RWPE2 (cell line): Measurements from ENCODE around the gene IDI2.

Experiments used
- ATAC-seq: fragments of 200-7000 bp; cut with Tn5 transposase; 3 replicates; pipeline ENCODE4 v1.9.1; 2021; ENCODE audit warnings: low read depth
- DNase-seq: peaks from one replicate; pipeline ENCODE4 v3.0.0-alpha.2; 2020; ENCODE audit warnings: low spot score
- H3K27ac ChIP-seq: fragments of 450-650 bp; 2 replicates; pipeline ENCODE4 v1.5.1; 2017; ENCODE audit warnings: mild to moderate bottlenecking; ENCODE audit not compliant: poor library complexity, severe bottlenecking
- H3K27me3 ChIP-seq: fragments of 250-450 bp; sonication (Bioruptor Pico); 2 replicates; pipeline ENCODE4 v1.5.1; 2021; ENCODE audit warnings: mild to moderate bottlenecking, moderate library complexity; ENCODE audit not compliant: insufficient read depth, poor library complexity, severe bottlenecking
- H3K36me3 ChIP-seq: fragments of 250-450 bp; sonication (Bioruptor Pico); 2 replicates; pipeline ENCODE4 v1.5.1; 2020; ENCODE audit warnings: low read depth, mild to moderate bottlenecking, moderate library complexity
- H3K4me1 ChIP-seq: fragments of 250-450 bp; sonication (Bioruptor Pico); 2 replicates; pipeline ENCODE4 v1.5.1; 2021; ENCODE audit warnings: mild to moderate bottlenecking, moderate library complexity; ENCODE audit not compliant: insufficient read depth, poor library complexity, severe bottlenecking
- H3K4me3 ChIP-seq: fragments of 250-450 bp; sonication (Bioruptor Pico); 2 replicates; pipeline ENCODE4 v1.5.1; 2021; ENCODE audit warnings: mild to moderate bottlenecking, moderate library complexity; ENCODE audit not compliant: severe bottlenecking
- H3K9me3 ChIP-seq: fragments of 250-450 bp; sonication (Bioruptor Pico); 2 replicates; pipeline ENCODE4 v1.5.1; 2021; ENCODE audit warnings: mild to moderate bottlenecking, moderate library complexity; ENCODE audit not compliant: severe bottlenecking
- TF ChIP-seq, protein P1 (sequence below): fragments of 450-650 bp; IDR thresholded peaks from one replicate; pipeline ENCODE4 v1.5.1; 2017; ENCODE audit warnings: mild to moderate bottlenecking, moderate library complexity; ENCODE audit not compliant: poor library complexity, severe bottlenecking

The IDI2 gene

GRCh38 chr10:992467-992866 lies 33.2 kb downstream of the IDI2 start:
- peaks cover 4% of the 10 kb centered on the region for H3K4me1 ChIP-seq
- H3K27me3 ChIP-seq, result no peaks in the 10 kb centered on the region
- TF ChIP-seq, protein P1, sequence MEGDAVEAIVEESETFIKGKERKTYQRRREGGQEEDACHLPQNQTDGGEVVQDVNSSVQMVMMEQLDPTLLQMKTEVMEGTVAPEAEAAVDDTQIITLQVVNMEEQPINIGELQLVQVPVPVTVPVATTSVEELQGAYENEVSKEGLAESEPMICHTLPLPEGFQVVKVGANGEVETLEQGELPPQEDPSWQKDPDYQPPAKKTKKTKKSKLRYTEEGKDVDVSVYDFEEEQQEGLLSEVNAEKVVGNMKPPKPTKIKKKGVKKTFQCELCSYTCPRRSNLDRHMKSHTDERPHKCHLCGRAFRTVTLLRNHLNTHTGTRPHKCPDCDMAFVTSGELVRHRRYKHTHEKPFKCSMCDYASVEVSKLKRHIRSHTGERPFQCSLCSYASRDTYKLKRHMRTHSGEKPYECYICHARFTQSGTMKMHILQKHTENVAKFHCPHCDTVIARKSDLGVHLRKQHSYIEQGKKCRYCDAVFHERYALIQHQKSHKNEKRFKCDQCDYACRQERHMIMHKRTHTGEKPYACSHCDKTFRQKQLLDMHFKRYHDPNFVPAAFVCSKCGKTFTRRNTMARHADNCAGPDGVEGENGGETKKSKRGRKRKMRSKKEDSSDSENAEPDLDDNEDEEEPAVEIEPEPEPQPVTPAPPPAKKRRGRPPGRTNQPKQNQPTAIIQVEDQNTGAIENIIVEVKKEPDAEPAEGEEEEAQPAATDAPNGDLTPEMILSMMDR, result no peak
- DNase-seq (no peak), ATAC-seq (no peak)
- no peak overlapping the region for H3K27ac ChIP-seq
- no peak overlapping the region for H3K4me3 ChIP-seq
- no peaks in the 10 kb centered on the region for H3K9me3 ChIP-seq
- H3K36me3 ChIP-seq, result peaks cover 69% of the 10 kb centered on the region

GRCh38 chr10:990808-991207 lies 34.9 kb downstream of the IDI2 start:
- DNase-seq (no peak), ATAC-seq (no peak)
- H3K36me3 ChIP-seq, result peaks cover 53% of the 10 kb centered on the region
- TF ChIP-seq, protein P1, result no peak
- H3K4me1 ChIP-seq, result peaks cover 19% of the 10 kb centered on the region
- no peaks in the 10 kb centered on the region for H3K9me3 ChIP-seq
- no peak overlapping the region for H3K27ac ChIP-seq
- no peaks in the 10 kb centered on the region for H3K27me3 ChIP-seq
- no peak overlapping the region for H3K4me3 ChIP-seq

- ATAC-seq (no peak), DNase-seq (no peak)
- H3K9me3 ChIP-seq, result no peaks in the 10 kb centered on the region
- H3K27ac ChIP-seq, result peak overlapping the region; percentile 77
- peak overlapping the region; percentile 76 for H3K4me3 ChIP-seq
- H3K27me3 ChIP-seq, result no peaks in the 10 kb centered on the region
- peaks cover 34% of the 10 kb centered on the region for H3K36me3 ChIP-seq
- peaks cover 19% of the 10 kb centered on the region for H3K4me1 ChIP-seq
- TF ChIP-seq, protein P1, result no peak
Observed at GRCh38 chr10:988667-989545, 36.8 kb downstream of the IDI2 start.

- peak; percentile 90 for ATAC-seq
- H3K27ac ChIP-seq, result peak within 1 kb of the TSS; percentile 77
Observed at GRCh38 chr10:987870-988666, 37.6 kb downstream of the IDI2 start, which contains the start of gene GTPBP4. Gene GTPBP4 (plus strand): TSS chr10:988434. CDS start chr10:988480, 46 bp downstream.

More at GRCh38 chr10:987870-988666, 37.6 kb downstream of the IDI2 start, which contains the start of gene GTPBP4:
- TF ChIP-seq, protein P1, result peak; percentile 76
- peak; percentile 96 for DNase-seq
- no peaks in the 10 kb centered on the region for H3K27me3 ChIP-seq
- H3K36me3 ChIP-seq, result peaks cover 25% of the 10 kb centered on the region
- peak within 1 kb of the TSS; percentile 76 for H3K4me3 ChIP-seq
- H3K9me3 ChIP-seq, result no peaks in the 10 kb centered on the region
- peaks cover 19% of the 10 kb centered on the region for H3K4me1 ChIP-seq
